ENCODE measurements around the gene BPHL.

DNA sequence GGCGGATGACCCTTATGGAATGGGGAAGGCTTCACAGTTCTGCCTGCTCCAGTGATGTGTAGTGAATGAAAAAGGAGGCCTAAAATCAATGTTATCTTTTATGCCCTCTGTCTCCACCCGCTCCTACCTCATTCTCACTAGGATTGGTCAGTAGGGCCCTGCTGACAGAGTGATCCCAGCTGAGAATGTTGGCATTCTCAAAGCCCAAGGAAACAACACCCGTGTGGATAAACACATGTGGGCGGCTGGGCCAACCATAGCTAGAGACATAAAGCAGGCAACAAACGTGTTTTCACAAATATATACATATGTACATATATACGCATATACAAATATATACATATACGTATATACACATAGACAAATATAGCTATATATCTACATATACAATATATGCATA is 45.7 kb upstream of the BPHL start:
- TF ChIP-seq, protein P1, sequence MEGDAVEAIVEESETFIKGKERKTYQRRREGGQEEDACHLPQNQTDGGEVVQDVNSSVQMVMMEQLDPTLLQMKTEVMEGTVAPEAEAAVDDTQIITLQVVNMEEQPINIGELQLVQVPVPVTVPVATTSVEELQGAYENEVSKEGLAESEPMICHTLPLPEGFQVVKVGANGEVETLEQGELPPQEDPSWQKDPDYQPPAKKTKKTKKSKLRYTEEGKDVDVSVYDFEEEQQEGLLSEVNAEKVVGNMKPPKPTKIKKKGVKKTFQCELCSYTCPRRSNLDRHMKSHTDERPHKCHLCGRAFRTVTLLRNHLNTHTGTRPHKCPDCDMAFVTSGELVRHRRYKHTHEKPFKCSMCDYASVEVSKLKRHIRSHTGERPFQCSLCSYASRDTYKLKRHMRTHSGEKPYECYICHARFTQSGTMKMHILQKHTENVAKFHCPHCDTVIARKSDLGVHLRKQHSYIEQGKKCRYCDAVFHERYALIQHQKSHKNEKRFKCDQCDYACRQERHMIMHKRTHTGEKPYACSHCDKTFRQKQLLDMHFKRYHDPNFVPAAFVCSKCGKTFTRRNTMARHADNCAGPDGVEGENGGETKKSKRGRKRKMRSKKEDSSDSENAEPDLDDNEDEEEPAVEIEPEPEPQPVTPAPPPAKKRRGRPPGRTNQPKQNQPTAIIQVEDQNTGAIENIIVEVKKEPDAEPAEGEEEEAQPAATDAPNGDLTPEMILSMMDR (IDR thresholded peaks at IDR 0.05) = no peak
- TF ChIP-seq POLR2A (IDR thresholded peaks at IDR 0.05; ENCODE audit: low read depth) = no peak
- TF ChIP-seq EP300 (IDR thresholded peaks at IDR 0.05) = no peak
